Lower lobe of right lung (tissue), 2 donors: ENCODE data around the gene IL5RA. TPM values are rescaled to one million over a fixed set of nuclear protein-coding genes. Genes with fewer than 3 reads are reported as not detected.

Experiments
- ATAC-seq, 2 donors: fragments of 200-7000 bp; cut with Tn5 transposase; one replicate each; pipeline ENCODE4 v1.9.1; 2020 to 2022; ENCODE audit warnings: mild to moderate bottlenecking in 2 of 2, moderate library complexity in 2 of 2
- DNase-seq: peaks from one replicate; pipeline ENCODE4 v3.0.0-alpha.2; 2020
- H3K27ac ChIP-seq: fragments of 200-600 bp; one replicate; pipeline ENCODE4 v1.8.0; 2022
- H3K27me3 ChIP-seq: fragments of 200-600 bp; one replicate; pipeline ENCODE4 v1.8.0; 2022; ENCODE audit warnings: low read depth
- H3K36me3 ChIP-seq: fragments of 200-600 bp; one replicate; pipeline ENCODE4 v1.8.0; 2022; ENCODE audit warnings: mild to moderate bottlenecking
- H3K4me1 ChIP-seq: fragments of 200-600 bp; one replicate; pipeline ENCODE4 v1.8.0; 2022
- H3K4me3 ChIP-seq: fragments of 200-600 bp; one replicate; pipeline ENCODE4 v1.8.0; 2022; ENCODE audit warnings: mild to moderate bottlenecking
- H3K9me3 ChIP-seq: fragments of 200-600 bp; one replicate; pipeline ENCODE4 v1.8.0; 2022
- intact Hi-C: fragments of 100-400 bp; cut with DNase I; formaldehyde crosslinking; loops from one replicate; pipeline ENCODE4 v1.11.0; 2022
- total RNA-seq: library from RNA; stranded (reverse); fragmentation: NEBNext Ultra II Directional; extraction: Animal tissue kit (Norgen Biotek cat#: 25700); gene quantifications from one replicate; pipeline ENCODE4 v1.2.1, GENCODE V29; 2021
- TF ChIP-seq, protein P1 (sequence below): fragments of 200-600 bp; IDR thresholded peaks from one replicate; pipeline ENCODE4 v1.8.0; 2022; ENCODE audit warnings: antibody characterized with exemption, mild to moderate bottlenecking
- donor health status: DM: no; HTN: yes; CAD: no; lungs with severe emphysema.

Gene IL5RA
- total RNA-seq, 1 donor from 2014 or later: 5.6 TPM

DNA sequence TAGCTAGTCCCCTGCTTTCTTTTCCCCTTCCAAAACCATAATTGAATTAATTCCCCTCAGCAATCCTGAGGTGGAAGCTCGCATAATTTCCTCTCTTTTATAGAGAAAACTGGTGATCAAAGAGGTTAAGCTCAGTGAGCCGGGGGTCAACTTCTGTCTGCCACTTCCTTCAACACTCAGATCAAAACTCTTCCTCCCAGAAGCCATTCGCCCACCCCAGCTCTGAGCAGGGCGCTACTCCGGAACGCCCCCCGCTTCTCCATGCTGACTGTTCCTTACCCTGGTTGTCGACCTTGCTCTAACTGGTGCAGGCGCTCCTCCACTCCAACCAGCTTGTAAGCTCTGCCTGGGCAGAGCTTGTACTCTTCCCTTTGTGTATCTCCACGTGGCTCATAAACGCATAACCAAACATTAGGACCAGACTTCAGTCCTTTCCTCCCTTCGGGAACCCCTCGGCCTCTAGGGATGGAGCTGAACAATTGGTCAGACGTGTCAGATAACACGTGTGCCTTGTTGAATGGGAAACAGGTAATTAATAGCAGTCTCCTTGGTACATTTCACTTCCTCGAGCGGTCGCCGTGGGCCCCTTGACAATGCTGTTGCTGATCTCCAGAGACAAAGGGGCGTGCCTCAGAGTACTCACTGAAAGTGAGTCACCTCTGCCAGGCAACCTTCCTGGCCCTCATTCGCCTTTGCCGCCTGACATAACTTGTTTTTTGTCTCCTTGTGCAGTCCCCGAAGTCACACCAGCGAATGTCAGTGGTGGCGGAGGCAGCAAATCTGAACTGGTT lies 71.8 kb downstream of the IL5RA start:
- TF ChIP-seq, protein P1, sequence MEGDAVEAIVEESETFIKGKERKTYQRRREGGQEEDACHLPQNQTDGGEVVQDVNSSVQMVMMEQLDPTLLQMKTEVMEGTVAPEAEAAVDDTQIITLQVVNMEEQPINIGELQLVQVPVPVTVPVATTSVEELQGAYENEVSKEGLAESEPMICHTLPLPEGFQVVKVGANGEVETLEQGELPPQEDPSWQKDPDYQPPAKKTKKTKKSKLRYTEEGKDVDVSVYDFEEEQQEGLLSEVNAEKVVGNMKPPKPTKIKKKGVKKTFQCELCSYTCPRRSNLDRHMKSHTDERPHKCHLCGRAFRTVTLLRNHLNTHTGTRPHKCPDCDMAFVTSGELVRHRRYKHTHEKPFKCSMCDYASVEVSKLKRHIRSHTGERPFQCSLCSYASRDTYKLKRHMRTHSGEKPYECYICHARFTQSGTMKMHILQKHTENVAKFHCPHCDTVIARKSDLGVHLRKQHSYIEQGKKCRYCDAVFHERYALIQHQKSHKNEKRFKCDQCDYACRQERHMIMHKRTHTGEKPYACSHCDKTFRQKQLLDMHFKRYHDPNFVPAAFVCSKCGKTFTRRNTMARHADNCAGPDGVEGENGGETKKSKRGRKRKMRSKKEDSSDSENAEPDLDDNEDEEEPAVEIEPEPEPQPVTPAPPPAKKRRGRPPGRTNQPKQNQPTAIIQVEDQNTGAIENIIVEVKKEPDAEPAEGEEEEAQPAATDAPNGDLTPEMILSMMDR: no peak
- no peaks in the 10 kb centered on the region for H3K27me3 ChIP-seq
- H3K4me3 ChIP-seq: no peak overlapping the region

DNA sequence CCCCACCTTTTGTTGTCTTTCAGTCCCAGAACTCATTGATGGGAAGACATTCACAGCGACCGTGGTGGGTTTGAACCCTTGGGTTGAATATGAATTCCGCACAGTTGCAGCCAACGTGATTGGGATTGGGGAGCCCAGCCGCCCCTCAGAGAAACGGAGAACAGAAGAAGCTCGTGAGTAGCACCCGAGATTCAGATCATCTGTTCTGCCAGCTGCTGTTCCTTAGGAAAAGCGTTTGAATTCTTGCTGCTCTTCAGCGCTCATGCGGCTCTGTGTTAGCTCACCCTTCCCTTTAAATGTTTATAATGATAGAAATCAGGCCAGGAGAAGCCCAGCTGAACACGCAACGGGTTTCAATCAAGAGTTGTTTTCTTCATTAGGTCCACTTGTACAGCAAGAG lies 73.0 kb downstream of the IL5RA start:
- H3K4me1 ChIP-seq: no peaks in the 10 kb centered on the region
- no peak overlapping the region for H3K4me3 ChIP-seq
- H3K27me3 ChIP-seq: no peaks in the 10 kb centered on the region
- intact Hi-C loops: no loop called here
- ATAC-seq (no peak), DNase-seq (no peak)
- H3K9me3 ChIP-seq: no peaks in the 10 kb centered on the region
- H3K36me3 ChIP-seq: no peaks in the 10 kb centered on the region
- TF ChIP-seq, protein P1: no peak
- H3K27ac ChIP-seq: no peak overlapping the region

More for the DNA sequence above, 71.8 kb downstream of the IL5RA start:
- intact Hi-C loops: no loop called here
- ATAC-seq (peak in 1 of 2 donors; percentile 32), DNase-seq (no peak)
- Histone ChIP-seq H3K36me3 (no peaks in the 10 kb centered on the region), H3K9me3 (no peaks in the 10 kb centered on the region), H3K4me1 (no peaks in the 10 kb centered on the region), H3K27ac (no peak overlapping the region)

DNA sequence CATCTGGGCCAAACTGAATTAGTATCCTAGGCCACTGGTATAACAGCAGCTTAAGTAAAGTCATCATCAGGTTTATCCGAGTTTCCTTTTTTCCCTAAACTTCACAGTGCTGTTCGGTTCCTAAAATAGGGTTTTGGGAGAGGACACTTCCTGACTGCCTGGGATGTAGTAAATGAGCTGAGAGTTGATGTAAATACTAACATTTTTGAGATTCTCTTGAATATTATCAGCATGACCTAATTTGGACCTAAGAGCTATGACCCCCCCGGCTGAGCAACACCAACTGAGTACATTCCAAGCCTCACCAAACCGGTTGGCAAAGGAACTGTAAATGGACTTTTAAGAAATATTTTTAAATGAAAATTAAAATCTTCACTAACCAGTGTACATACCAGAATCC lies 78.8 kb downstream of the IL5RA start:
- ATAC-seq: peak; percentile 57 to 63
- no peak for DNase-seq
- intact Hi-C loops: no loop called here
- Histone ChIP-seq H3K4me1 (peaks cover 4% of the 10 kb centered on the region), H3K9me3 (no peaks in the 10 kb centered on the region), H3K27ac (peak overlapping the region; percentile 32), H3K36me3 (no peaks in the 10 kb centered on the region), H3K27me3 (no peaks in the 10 kb centered on the region), H3K4me3 (no peak overlapping the region)
- TF ChIP-seq, protein P1: no peak

DNA sequence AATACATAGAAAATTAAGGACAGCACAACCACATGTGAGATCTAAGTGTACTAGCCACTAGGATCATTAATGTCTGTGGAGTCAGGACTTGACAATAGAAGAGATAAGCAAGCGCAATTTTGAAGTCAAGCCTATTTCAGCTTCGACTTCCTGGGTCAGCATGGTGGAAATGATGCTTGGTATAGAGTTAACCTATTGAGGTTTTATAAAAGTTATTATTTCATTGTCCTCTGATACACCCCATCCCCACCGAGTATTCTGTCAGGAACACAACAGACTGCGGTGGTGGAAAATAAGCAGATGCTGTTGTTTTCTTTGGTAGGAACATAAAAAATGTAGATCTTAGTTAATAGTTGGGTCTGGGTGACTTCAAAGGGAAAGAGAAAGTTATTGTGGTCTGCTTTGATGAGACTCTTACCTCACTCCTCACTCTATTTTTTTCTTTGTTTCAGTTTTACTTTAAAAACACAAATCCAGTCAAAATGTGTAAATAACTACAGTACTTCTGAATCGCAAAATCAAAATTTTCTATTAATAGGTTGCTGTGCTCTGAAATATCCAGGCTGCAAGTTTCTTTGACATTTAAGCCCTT lies 82.1 kb downstream of the IL5RA start:
- ATAC-seq: no peak
- Histone ChIP-seq H3K27ac (no peak overlapping the region), H3K36me3 (no peaks in the 10 kb centered on the region), H3K27me3 (no peaks in the 10 kb centered on the region), H3K4me3 (no peak overlapping the region), H3K4me1 (peaks cover 4% of the 10 kb centered on the region), H3K9me3 (no peaks in the 10 kb centered on the region)
- no peak for DNase-seq
- intact Hi-C loops: no loop called here
- TF ChIP-seq, protein P1: no peak

DNA sequence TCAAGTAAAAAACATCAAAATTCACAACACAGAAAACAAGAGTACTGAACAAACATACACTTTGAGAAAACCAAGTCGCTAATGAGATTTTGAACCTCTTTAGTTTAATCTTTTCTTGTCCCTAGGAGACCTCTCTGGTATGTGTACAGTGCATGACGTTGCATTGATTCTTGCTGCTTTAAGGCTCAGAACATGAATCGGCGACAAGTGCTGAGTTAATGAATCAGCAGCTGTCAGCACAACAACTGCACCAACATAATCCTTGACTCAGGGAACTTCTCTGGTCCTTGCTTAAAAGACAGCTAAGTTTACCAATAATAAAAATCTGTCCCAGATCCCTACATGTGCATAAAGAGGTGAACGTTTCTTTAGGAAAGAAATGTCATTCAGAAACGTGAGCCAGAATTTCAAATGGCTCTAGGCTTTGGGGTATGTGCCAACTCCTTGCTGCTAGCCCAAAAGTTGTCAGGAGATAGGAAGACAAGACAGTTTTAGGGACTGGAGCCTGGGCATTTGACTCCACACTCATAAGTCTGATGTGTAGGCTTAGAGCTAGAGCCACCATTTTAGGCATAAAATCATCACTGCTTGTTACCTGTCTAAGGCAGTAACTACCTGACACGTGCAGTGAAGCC lies 86.9 kb downstream of the IL5RA start:
- H3K27me3 ChIP-seq: no peaks in the 10 kb centered on the region
- TF ChIP-seq, protein P1: no peak
- ATAC-seq (peak in 1 of 2 donors; percentile 56), DNase-seq (no peak)
- no peak overlapping the region for H3K4me3 ChIP-seq
- H3K36me3 ChIP-seq: no peaks in the 10 kb centered on the region
- no peaks in the 10 kb centered on the region for H3K9me3 ChIP-seq
- intact Hi-C loops: no loop called here
- no peak overlapping the region for H3K27ac ChIP-seq
- no peaks in the 10 kb centered on the region for H3K4me1 ChIP-seq
